Sigmoid colon (tissue), 4 donors: ENCODE data around the gene DOP1B.

Experiments used
- CTCF ChIP-seq, 4 experiments: fragments of 450-650 bp in 3 of 4; fragments of 200-600 bp in 1 of 4; IDR thresholded peaks; one replicate each; pipeline ENCODE4 v1.5.1; 2016 to 2019; ENCODE audit warnings: antibody characterized with exemption in 4 of 4, mild to moderate bottlenecking in 3 of 4, moderate library complexity in 2 of 4
- EP300 ChIP-seq, 4 donors: sonication (generic); formaldehyde crosslinking; IDR thresholded peaks; one replicate each; pipeline ENCODE4 v1.6.1; 2017; ENCODE audit warnings: antibody characterized with exemption in 4 of 4
- POLR2A ChIP-seq, 2 donors: fragments of 450-650 bp; IDR thresholded peaks; one replicate each; pipeline ENCODE4 v1.6.1; 2016; ENCODE audit warnings: antibody characterized with exemption in 2 of 2, mild to moderate bottlenecking in 2 of 2, moderate library complexity in 2 of 2
- POLR2AphosphoS5 ChIP-seq, 4 donors: sonication (generic); formaldehyde crosslinking; IDR thresholded peaks; one replicate each; pipeline ENCODE4 v1.6.1; 2017; ENCODE audit warnings: antibody characterized with exemption in 4 of 4

GRCh38 chr21:36167541-36167940 is 10.9 kb downstream of the DOP1B start:
- TF ChIP-seq CTCF (IDR thresholded peaks at IDR 0.05) (no peak), POLR2A (IDR thresholded peaks at IDR 0.05) (no peak), POLR2AphosphoS5 (IDR thresholded peaks at IDR 0.05) (no peak), EP300 (IDR thresholded peaks at IDR 0.05) (no peak)
